Common myeloid progenitor, CD34-positive (primary cell): ENCODE measurements around the gene OXNAD1.
A peak's percentile ranks its signal among the peaks of the same experiment; 100 is the strongest.

Experiments
- CTCF ChIA-PET: fragments of 350-600 bp; sonication (Branson Sonifier 250); formaldehyde crosslinking; loops from one replicate; lab custom pipeline; 2021; ENCODE audit warnings: antibody characterized with exemption; lab: Charles Lee
- POLR2A ChIA-PET: fragments of 350-600 bp; sonication (Branson Sonifier 250); formaldehyde crosslinking; loops from one replicate; lab custom pipeline; 2021; ENCODE audit warnings: antibody characterized with exemption; lab: Charles Lee
- DNase-seq, 3 donors: peaks; one replicate each; pipeline versions ENCODE4 v3.0.0 to v3.0.0-alpha.2; 2013
- H3K27ac ChIP-seq, 2 experiments: 1 replicate in 1 of 2; 2 replicates in 1 of 2; pipeline ENCODE4 v1.7.0; 2013; ENCODE audit warnings: inconsistent platforms in 2 of 2, low read length in 2 of 2, mild to moderate bottlenecking in 2 of 2, low read depth in 1 of 2, moderate library complexity in 1 of 2; ENCODE audit not compliant: severe bottlenecking in 2 of 2, insufficient read depth in 1 of 2, poor library complexity in 1 of 2
- H3K27me3 ChIP-seq, 5 experiments: replicated peaks in 2 of 5; 1 replicate in 3 of 5; 2 replicates in 2 of 5; pipeline versions ENCODE4 v1.6.1 to v1.7.0; 2013; ENCODE audit warnings: low read length in 4 of 5, mild to moderate bottlenecking in 2 of 5, moderate library complexity in 2 of 5, inconsistent platforms in 1 of 5; ENCODE audit not compliant: insufficient read depth in 5 of 5, control insufficient read depth in 4 of 5
- H3K36me3 ChIP-seq, 4 experiments: 1 replicate in 2 of 4; 2 replicates in 2 of 4; pipeline versions ENCODE4 v1.6.1 to v1.7.0; 2013; ENCODE audit warnings: low read length in 3 of 4, control low read depth in 1 of 4, mild to moderate bottlenecking in 1 of 4; ENCODE audit not compliant: control insufficient read depth in 4 of 4, insufficient read depth in 4 of 4
- H3K4me1 ChIP-seq, 4 experiments: 1 replicate in 3 of 4; 2 replicates in 1 of 4; pipeline versions ENCODE4 v1.6.1 to v1.7.1; 2013; ENCODE audit warnings: low read length in 3 of 4, mild to moderate bottlenecking in 3 of 4, control low read depth in 1 of 4, inconsistent platforms in 1 of 4, moderate library complexity in 1 of 4; ENCODE audit not compliant: control insufficient read depth in 4 of 4, insufficient read depth in 4 of 4; ENCODE audit errors: control extremely low read depth in 1 of 4
- H3K4me3 ChIP-seq, 7 experiments: 1 replicate in 4 of 7; 2 replicates in 3 of 7; pipeline versions ENCODE4 v1.5.1 to v1.7.0; 2013; ENCODE audit warnings: mild to moderate bottlenecking in 7 of 7, low read length in 6 of 7, moderate library complexity in 6 of 7, inconsistent platforms in 2 of 7, low read depth in 2 of 7, control low read depth in 1 of 7; ENCODE audit not compliant: insufficient read depth in 4 of 7, control insufficient read depth in 1 of 7; ENCODE audit errors: extremely low read depth in 1 of 7
- H3K9me3 ChIP-seq, 5 experiments: 1 replicate in 4 of 5; 2 replicates in 1 of 5; pipeline versions ENCODE4 v1.6.1 to v1.7.1; 2013; ENCODE audit warnings: low read length in 4 of 5, mild to moderate bottlenecking in 2 of 5, inconsistent platforms in 1 of 5, low read depth in 1 of 5, moderate library complexity in 1 of 5; ENCODE audit not compliant: control insufficient read depth in 4 of 5, insufficient read depth in 2 of 5; ENCODE audit errors: control extremely low read depth in 1 of 5
- WGBS: methylation state at CpG from one replicate; pipeline ENCODE4 v1.1.5; 2013; ENCODE audit not compliant: insufficient coverage; 5-methylcytosine and 5-hydroxymethylcytosine counted together

OXNAD1 gene

GRCh38 chr3:16227566-16227965, 37.4 kb upstream of the OXNAD1 start:
- Histone ChIP-seq H3K27me3 (no peaks in the 10 kb centered on the region), H3K9me3 (peaks cover 0 to 1% (median 0%) of the 10 kb centered on the region in 5 experiments), H3K4me3 (no peak overlapping the region), H3K4me1 (peaks cover 0 to 8% (median 2%) of the 10 kb centered on the region in 4 experiments), H3K36me3 (no peaks in the 10 kb centered on the region), H3K27ac (no peak overlapping the region)
- no peak for DNase-seq
- CTCF ChIA-PET, result interaction anchor here (1.2 to 1.3 kb wide), 2 partner anchors 29 to 178 kb away, joined by 3 read pairs; no protein-coding TSS in a partner anchor
- WGBS, result no CpG with 5 or more reads among the region's 1 CpG
- POLR2A ChIA-PET, result no interaction called here

- POLR2A ChIA-PET, result no interaction called here
- Histone ChIP-seq H3K27ac (no peak overlapping the region), H3K9me3 (peaks cover 0 to 1% (median 0%) of the 10 kb centered on the region in 5 experiments), H3K27me3 (no peaks in the 10 kb centered on the region), H3K36me3 (no peaks in the 10 kb centered on the region), H3K4me1 (peaks cover 0 to 5% (median under 1%) of the 10 kb centered on the region in 4 experiments), H3K4me3 (no peak overlapping the region)
- peak in 2 of 3 donors; percentile 59 to 74 for DNase-seq
- CTCF ChIA-PET, result interaction anchor here (2.0 kb wide), 1 partner anchor 49 kb away, joined by 4 read pairs; no protein-coding TSS in a partner anchor
Measured at GRCh38 chr3:16229681-16230080, 35.3 kb upstream of the OXNAD1 start.

GRCh38 chr3:16231983-16232382, 33.0 kb upstream of the OXNAD1 start:
- Histone ChIP-seq H3K27ac (no peak overlapping the region), H3K9me3 (no peaks in the 10 kb centered on the region), H3K4me1 (peaks cover 0 to 5% (median under 1%) of the 10 kb centered on the region in 4 experiments), H3K27me3 (no peaks in the 10 kb centered on the region), H3K4me3 (no peak overlapping the region), H3K36me3 (no peaks in the 10 kb centered on the region)
- DNase-seq, result no peak
- POLR2A ChIA-PET, result no interaction called here
- no CpG with 5 or more reads among the region's 2 CpGs for WGBS
- CTCF ChIA-PET, result interaction anchor here (1.2 kb wide), 2 partner anchors 10 to 18 kb away, joined by 3 to 4 read pairs; no protein-coding TSS in a partner anchor

GRCh38 chr3:16233806-16234205, 31.2 kb upstream of the OXNAD1 start:
- H3K4me3 ChIP-seq, result no peak overlapping the region
- H3K27me3 ChIP-seq, result no peaks in the 10 kb centered on the region
- no peak overlapping the region for H3K27ac ChIP-seq
- no peaks in the 10 kb centered on the region for H3K9me3 ChIP-seq
- ChIA-PET POLR2A (no interaction called here), CTCF (interaction anchor here (1.8 kb wide), 1 partner anchor 15 kb away, joined by 3 read pairs; no protein-coding TSS in a partner anchor)
- H3K36me3 ChIP-seq, result no peaks in the 10 kb centered on the region
- no peak for DNase-seq
- peaks cover 0 to 5% (median under 1%) of the 10 kb centered on the region in 4 experiments for H3K4me1 ChIP-seq
- WGBS, result 100% methylated on average over 1 of the region's 1 CpG

GRCh38 chr3:16234281-16234680, 30.7 kb upstream of the OXNAD1 start:
- no CpG with 5 or more reads among the region's 2 CpGs for WGBS
- Histone ChIP-seq H3K27me3 (no peaks in the 10 kb centered on the region), H3K9me3 (no peaks in the 10 kb centered on the region), H3K4me1 (peaks cover 0 to 5% (median under 1%) of the 10 kb centered on the region in 4 experiments), H3K36me3 (no peaks in the 10 kb centered on the region), H3K27ac (no peak overlapping the region), H3K4me3 (no peak overlapping the region)
- ChIA-PET POLR2A (no interaction called here), CTCF (interaction anchor here (0.7 to 1.8 kb wide), 2 partner anchors 14 to 415 kb away, joined by 3 read pairs; no protein-coding TSS in a partner anchor)
- no peak for DNase-seq

- no CpG with 5 or more reads among the region's 4 CpGs for WGBS
- POLR2A ChIA-PET, result no interaction called here
- Histone ChIP-seq H3K9me3 (no peaks in the 10 kb centered on the region), H3K4me3 (no peak overlapping the region), H3K27ac (no peak overlapping the region), H3K36me3 (no peaks in the 10 kb centered on the region), H3K27me3 (no peaks in the 10 kb centered on the region), H3K4me1 (no peaks in the 10 kb centered on the region)
- CTCF ChIA-PET, result no interaction called here
- no peak for DNase-seq
Measured at GRCh38 chr3:16236030-16236639, 28.9 kb upstream of the OXNAD1 start.

GRCh38 chr3:16236856-16237393, 28.1 kb upstream of the OXNAD1 start:
- Histone ChIP-seq H3K4me1 (no peaks in the 10 kb centered on the region), H3K27me3 (no peaks in the 10 kb centered on the region), H3K36me3 (no peaks in the 10 kb centered on the region), H3K27ac (no peak overlapping the region), H3K4me3 (no peak overlapping the region), H3K9me3 (no peaks in the 10 kb centered on the region)
- ChIA-PET CTCF (interaction anchor here (0.8 to 1.2 kb wide), 2 partner anchors 11 to 17 kb away, joined by 3 read pairs; no protein-coding TSS in a partner anchor), POLR2A (no interaction called here)
- DNase-seq, result no peak
- no CpG with 5 or more reads among the region's 3 CpGs for WGBS
